ENCODE data around the gene AHDC1.
"Not testable (repeated sequence)": the region's sequence is repeated elsewhere in the genome, so short reads cannot be mapped to it uniquely, and the experiment has no call there.

Gene AHDC1

GRCh38 chr1:27548858-27549719 is 54.9 kb downstream of the AHDC1 start:
- DNase-seq = no peak

- no peak for DNase-seq
Measured at GRCh38 chr1:27548136-27548853, 55.6 kb downstream of the AHDC1 start.

- DNase-seq = no peak
Measured at GRCh38 chr1:27547220-27548116, 56.5 kb downstream of the AHDC1 start.

- DNase-seq = no peak
Measured at GRCh38 chr1:27545876-27546275, 58.1 kb downstream of the AHDC1 start.

GRCh38 chr1:27545271-27545670 is 58.7 kb downstream of the AHDC1 start:
- no peak for DNase-seq

GRCh38 chr1:27544834-27545233 is 59.1 kb downstream of the AHDC1 start:
- no peak for DNase-seq

- DNase-seq = no peak
Measured at GRCh38 chr1:27543284-27543683, 60.7 kb downstream of the AHDC1 start.

- DNase-seq = no peak
Measured at GRCh38 chr1:27542463-27543273, 61.3 kb downstream of the AHDC1 start.

- DNase-seq = no peak
Measured at GRCh38 chr1:27539901-27540861, 63.8 kb downstream of the AHDC1 start.

- DNase-seq = no peak
Measured at GRCh38 chr1:27538793-27539192, 65.2 kb downstream of the AHDC1 start.

- DNase-seq = not testable (repeated sequence)
Measured at GRCh38 chr1:27538305-27538676, 65.7 kb downstream of the AHDC1 start.

GRCh38 chr1:27536767-27537166 is 67.2 kb downstream of the AHDC1 start:
- DNase-seq = no peak

- DNase-seq = no peak
Measured at GRCh38 chr1:27536010-27536757, 67.8 kb downstream of the AHDC1 start.

GRCh38 chr1:27535386-27535785 is 68.6 kb downstream of the AHDC1 start:
- no peak for DNase-seq

- no peak for DNase-seq
Measured at GRCh38 chr1:27531959-27532685, 71.8 kb downstream of the AHDC1 start.

GRCh38 chr1:27530192-27530591 is 73.8 kb downstream of the AHDC1 start:
- DNase-seq = no peak

GRCh38 chr1:27529704-27530018 is 74.3 kb downstream of the AHDC1 start:
- DNase-seq = no peak

GRCh38 chr1:27528818-27529703 is 74.9 kb downstream of the AHDC1 start:
- DNase-seq = no peak
